ENCODE data around the gene AKR1C2.
"Not testable (repeated sequence)": the region's sequence is repeated elsewhere in the genome, so short reads cannot be mapped to it uniquely, and the experiment has no call there.

Gene AKR1C2

GRCh38 chr10:4956955-4957645 lies 46.6 kb downstream of the AKR1C2 start:
- not testable (repeated sequence) for DNase-seq (ENCODE audit: low read depth in 2 of 2)

- DNase-seq (ENCODE audit: low read depth in 2 of 2) = not testable (repeated sequence)
Observed at GRCh38 chr10:4956088-4956487, 47.6 kb downstream of the AKR1C2 start.

- no peak for DNase-seq (ENCODE audit: low read depth in 2 of 2)
Observed at GRCh38 chr10:4953405-4953804, 50.3 kb downstream of the AKR1C2 start.

- not testable (repeated sequence) for DNase-seq (ENCODE audit: low read depth in 2 of 2)
Observed at GRCh38 chr10:4951512-4952162, 52.0 kb downstream of the AKR1C2 start.

GRCh38 chr10:4947635-4948596 lies 55.7 kb downstream of the AKR1C2 start:
- no peak for DNase-seq (ENCODE audit: low read depth in 2 of 2)

- no peak for DNase-seq (ENCODE audit: low read depth in 2 of 2)
Observed at GRCh38 chr10:4947039-4947634, 56.5 kb downstream of the AKR1C2 start.

- DNase-seq (ENCODE audit: low read depth in 2 of 2) = no peak
Observed at GRCh38 chr10:4945766-4946717, 57.6 kb downstream of the AKR1C2 start.

GRCh38 chr10:4944841-4945240 lies 58.8 kb downstream of the AKR1C2 start:
- DNase-seq (ENCODE audit: low read depth in 2 of 2) = no peak

GRCh38 chr10:4943821-4944220 lies 59.8 kb downstream of the AKR1C2 start:
- no peak for DNase-seq (ENCODE audit: low read depth in 2 of 2)

- not testable (repeated sequence) for DNase-seq (ENCODE audit: low read depth in 2 of 2)
Observed at GRCh38 chr10:4943416-4943815, 60.2 kb downstream of the AKR1C2 start.

- DNase-seq (ENCODE audit: low read depth in 2 of 2) = not testable (repeated sequence)
Observed at GRCh38 chr10:4942931-4943330, 60.7 kb downstream of the AKR1C2 start.

GRCh38 chr10:4941540-4942330 lies 61.9 kb downstream of the AKR1C2 start:
- no peak for DNase-seq (ENCODE audit: low read depth in 2 of 2)

- DNase-seq (ENCODE audit: low read depth in 2 of 2) = not testable (repeated sequence)
Observed at GRCh38 chr10:4940909-4941308, 62.7 kb downstream of the AKR1C2 start.

- DNase-seq (ENCODE audit: low read depth in 2 of 2) = not testable (repeated sequence)
Observed at GRCh38 chr10:4940073-4940428, 63.6 kb downstream of the AKR1C2 start.

GRCh38 chr10:4939224-4940072 lies 64.2 kb downstream of the AKR1C2 start:
- no peak for DNase-seq (ENCODE audit: low read depth in 2 of 2)

Measured in stimulated activated CD8-positive, alpha-beta memory T cell treated with anti-CD3 and anti-CD28 coated beads, Interleukin-15, amount 100 ng/mL, for 48 hours (primary cell).